GM12892 (cell line): ENCODE measurements around the gene SLC35E1.

Experiments used
- POLR2A ChIP-seq: IDR thresholded peaks from 2 replicates; pipeline ENCODE4 v1.6.1; 2011; ENCODE audit warnings: low read depth, low read length, control low read depth
- POLR2AphosphoS5 ChIP-seq: IDR thresholded peaks from 2 replicates; pipeline ENCODE4 v1.6.1; 2011; ENCODE audit warnings: low read depth, low read length, control low read depth
- TAF1 ChIP-seq: IDR thresholded peaks from 2 replicates; pipeline ENCODE4 v1.6.1; 2011; ENCODE audit warnings: low read depth, mild to moderate bottlenecking, control low read depth, low read length, borderline replicate concordance

DNA sequence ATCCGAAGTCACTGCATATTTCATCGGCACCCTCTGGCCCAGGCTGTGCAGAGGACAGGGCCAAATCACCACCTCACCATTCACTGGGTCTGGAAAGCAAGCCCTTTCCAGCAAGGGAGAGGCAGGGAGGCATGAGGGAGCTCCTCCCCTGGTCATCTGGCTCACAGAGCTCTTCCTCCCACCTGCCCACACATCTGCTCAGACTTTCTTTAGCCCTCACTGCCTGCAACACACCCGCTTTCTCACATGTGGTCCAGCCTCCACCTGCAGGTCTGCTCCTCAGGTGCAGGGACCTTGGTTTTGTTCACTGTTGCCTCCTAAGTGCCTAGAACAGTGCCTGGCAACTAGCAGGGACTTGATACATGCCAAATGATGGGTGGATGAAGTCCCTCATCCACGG, 21.0 kb upstream of the SLC35E1 start:
- TF ChIP-seq POLR2A: no peak
- TF ChIP-seq POLR2AphosphoS5: no peak
- no peak for TF ChIP-seq TAF1
